ENCODE data around the gene PNPLA3. TPM values are rescaled to one million over a fixed set of nuclear protein-coding genes. Genes with fewer than 3 reads are reported as not detected.

Gene PNPLA3
- total RNA-seq, 1 donor from 2014 or later: 18.3 TPM

DNA sequence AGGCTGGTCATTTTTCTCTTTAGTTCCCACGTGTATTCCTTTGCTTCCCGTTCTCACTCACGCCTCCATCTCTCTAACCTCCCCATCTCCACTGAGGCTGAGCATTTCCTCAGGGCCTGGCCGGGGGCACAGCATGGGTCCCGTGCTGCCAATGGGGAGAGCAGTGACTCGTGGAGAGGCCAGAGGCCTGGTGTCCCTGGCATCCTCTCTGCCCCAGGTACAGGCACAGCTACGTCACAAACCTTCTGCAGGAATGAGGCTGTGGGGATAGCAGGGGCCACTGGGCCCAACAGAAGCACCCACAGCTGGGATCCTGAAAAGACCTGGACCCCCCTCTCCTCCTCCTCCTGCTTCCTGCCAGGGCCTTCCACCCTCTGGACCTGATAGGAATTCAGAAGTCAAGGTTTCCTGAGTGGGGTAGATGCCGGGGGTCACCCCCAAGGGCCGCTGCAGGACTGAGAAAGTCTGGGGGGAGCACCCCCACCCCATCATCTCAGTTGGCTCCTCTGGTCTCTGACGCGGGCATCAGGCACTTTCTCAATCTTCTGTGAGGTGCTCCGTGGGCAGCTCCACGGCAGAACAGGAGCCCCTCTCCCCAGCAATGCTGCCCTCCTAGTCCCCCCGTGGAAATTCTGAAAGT, 43.6 kb upstream of the PNPLA3 start:
- DNase-seq (ENCODE audit: low spot score): no peak
- no peak overlapping the region for H3K4me3 Mint-ChIP-seq (ENCODE audit: unreplicated experiment)
- no peak overlapping the region for H3K27ac Mint-ChIP-seq (ENCODE audit: unreplicated experiment)
- no peaks in the 10 kb centered on the region for H3K9me3 Mint-ChIP-seq (ENCODE audit: unreplicated experiment)
- H3K27me3 Mint-ChIP-seq (ENCODE audit: unreplicated experiment): peaks cover 7% of the 10 kb centered on the region
- H3K36me3 Mint-ChIP-seq (ENCODE audit: low read depth, unreplicated experiment): peaks cover 4% of the 10 kb centered on the region
- H3K4me1 Mint-ChIP-seq (ENCODE audit: unreplicated experiment): peaks cover 3% of the 10 kb centered on the region
- TF ChIP-seq, protein P1, sequence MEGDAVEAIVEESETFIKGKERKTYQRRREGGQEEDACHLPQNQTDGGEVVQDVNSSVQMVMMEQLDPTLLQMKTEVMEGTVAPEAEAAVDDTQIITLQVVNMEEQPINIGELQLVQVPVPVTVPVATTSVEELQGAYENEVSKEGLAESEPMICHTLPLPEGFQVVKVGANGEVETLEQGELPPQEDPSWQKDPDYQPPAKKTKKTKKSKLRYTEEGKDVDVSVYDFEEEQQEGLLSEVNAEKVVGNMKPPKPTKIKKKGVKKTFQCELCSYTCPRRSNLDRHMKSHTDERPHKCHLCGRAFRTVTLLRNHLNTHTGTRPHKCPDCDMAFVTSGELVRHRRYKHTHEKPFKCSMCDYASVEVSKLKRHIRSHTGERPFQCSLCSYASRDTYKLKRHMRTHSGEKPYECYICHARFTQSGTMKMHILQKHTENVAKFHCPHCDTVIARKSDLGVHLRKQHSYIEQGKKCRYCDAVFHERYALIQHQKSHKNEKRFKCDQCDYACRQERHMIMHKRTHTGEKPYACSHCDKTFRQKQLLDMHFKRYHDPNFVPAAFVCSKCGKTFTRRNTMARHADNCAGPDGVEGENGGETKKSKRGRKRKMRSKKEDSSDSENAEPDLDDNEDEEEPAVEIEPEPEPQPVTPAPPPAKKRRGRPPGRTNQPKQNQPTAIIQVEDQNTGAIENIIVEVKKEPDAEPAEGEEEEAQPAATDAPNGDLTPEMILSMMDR (IDR thresholded peaks at IDR 0.05; ENCODE audit: unreplicated experiment): no peak

DNA sequence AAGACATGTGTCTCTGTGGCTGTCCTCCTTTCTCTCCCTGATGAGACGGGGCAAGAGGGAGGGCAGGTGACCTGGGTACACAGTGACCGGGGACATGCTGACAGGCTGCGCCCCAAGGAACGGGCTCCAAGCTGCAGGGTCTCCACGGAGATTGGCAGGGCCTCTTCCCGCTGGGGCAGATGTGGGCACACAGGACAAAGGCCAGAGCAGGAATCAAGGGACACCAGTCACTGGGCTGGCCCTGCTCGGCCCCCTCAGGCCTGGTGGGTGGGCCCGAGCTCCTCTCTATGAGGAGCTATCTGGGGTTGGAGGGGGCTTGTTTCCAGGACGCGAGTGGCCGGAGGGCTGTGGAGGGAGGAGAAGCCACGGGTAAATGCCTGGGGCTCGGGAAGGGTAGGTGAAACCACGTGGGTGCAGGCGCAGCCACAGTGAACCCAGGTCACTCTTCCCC, 43.0 kb upstream of the PNPLA3 start:
- H3K4me3 Mint-ChIP-seq (ENCODE audit: unreplicated experiment): no peak overlapping the region
- H3K9me3 Mint-ChIP-seq (ENCODE audit: unreplicated experiment): no peaks in the 10 kb centered on the region
- H3K27ac Mint-ChIP-seq (ENCODE audit: unreplicated experiment): no peak overlapping the region
- H3K36me3 Mint-ChIP-seq (ENCODE audit: low read depth, unreplicated experiment): peaks cover 4% of the 10 kb centered on the region
- H3K4me1 Mint-ChIP-seq (ENCODE audit: unreplicated experiment): peaks cover 3% of the 10 kb centered on the region
- no peak for DNase-seq (ENCODE audit: low spot score)
- peaks cover 9% of the 10 kb centered on the region for H3K27me3 Mint-ChIP-seq (ENCODE audit: unreplicated experiment)
- TF ChIP-seq, protein P1 (IDR thresholded peaks at IDR 0.05; ENCODE audit: unreplicated experiment): no peak

DNA sequence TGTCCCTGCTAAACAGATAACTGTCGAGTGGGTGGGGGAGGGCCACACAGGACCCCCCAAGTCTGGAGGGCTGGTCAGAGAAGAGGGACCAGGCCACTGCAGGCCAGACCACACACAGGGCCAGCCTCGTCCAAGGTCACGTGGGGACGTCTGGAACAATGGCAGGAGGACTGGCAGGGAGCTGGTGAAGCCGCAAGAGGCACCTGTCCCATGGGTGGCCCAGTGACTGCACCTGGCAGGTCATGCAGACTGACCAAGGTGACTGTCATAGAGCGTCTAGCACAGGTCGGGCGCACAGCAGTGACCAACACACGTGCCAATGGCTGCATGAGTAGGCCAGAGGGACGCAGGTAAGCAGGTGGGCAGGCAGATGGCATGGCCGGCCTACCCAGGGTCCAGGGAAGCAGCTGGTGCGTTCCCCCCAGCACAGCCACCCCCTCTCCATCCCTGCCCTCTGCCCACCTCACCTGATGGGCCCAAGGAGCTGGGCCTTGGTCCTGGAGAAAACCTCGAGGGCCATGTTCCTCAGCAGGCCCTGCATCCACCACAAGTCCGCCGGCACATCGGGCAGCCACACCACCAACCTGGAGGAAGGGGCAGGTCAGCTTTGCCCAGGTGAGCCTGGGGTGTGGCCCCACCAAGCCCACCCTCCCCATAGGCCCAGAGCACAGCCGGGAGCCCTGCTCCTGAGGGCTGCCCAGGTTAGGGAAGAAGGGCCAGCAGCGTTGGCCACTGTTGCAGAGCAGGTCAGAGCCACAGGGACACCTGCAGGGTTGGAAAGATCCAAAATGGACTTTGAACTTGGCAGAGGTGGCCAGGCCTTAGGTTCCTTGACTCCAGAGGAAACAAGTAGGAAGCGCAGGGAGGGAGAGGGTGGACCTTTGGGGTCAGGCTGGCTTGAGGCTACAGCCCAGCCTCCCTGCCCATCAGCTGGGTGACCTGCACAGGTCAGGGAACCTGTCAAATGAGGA, 42.2 kb upstream of the PNPLA3 start:
- Mint-ChIP-seq H3K36me3 (ENCODE audit: low read depth, unreplicated experiment) (peaks cover 4% of the 10 kb centered on the region), H3K27me3 (ENCODE audit: unreplicated experiment) (peaks cover 11% of the 10 kb centered on the region), H3K9me3 (ENCODE audit: unreplicated experiment) (no peaks in the 10 kb centered on the region), H3K27ac (ENCODE audit: unreplicated experiment) (no peak overlapping the region), H3K4me3 (ENCODE audit: unreplicated experiment) (no peak overlapping the region), H3K4me1 (ENCODE audit: unreplicated experiment) (peaks cover 3% of the 10 kb centered on the region)
- TF ChIP-seq, protein P1 (IDR thresholded peaks at IDR 0.05; ENCODE audit: unreplicated experiment): no peak
- no peak for DNase-seq (ENCODE audit: low spot score)

DNA sequence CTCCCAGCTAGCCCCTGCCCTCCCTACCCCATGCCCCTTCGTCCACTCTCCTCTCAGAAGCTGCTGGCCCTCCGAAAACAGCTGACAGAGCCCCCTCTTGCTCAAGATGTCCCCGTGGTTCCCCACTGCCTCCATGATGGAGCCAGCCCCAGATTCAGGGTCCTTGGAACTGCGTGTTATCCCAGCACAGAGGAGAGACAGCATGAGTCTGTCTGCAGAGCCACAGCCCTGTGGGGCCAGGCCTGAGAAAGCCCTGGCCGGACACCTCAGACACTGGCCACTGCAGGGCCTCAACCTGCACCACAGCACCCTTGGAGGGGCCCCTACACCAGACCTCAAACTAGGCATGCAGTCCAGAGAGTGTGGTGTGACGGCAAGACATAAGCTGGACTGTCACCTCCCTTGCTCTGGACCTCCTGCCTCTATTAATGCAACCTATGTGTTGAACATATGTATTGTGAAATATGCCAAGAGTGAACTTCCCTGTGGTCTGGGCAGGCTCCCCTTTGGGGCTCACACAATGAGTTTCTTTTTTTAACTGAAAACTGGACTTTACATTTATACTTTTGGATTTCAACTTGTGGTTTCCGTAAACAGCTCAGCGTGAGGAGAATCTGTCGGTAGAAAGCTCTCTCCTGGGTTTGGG, 41.4 kb upstream of the PNPLA3 start:
- peaks cover 11% of the 10 kb centered on the region for H3K27me3 Mint-ChIP-seq (ENCODE audit: unreplicated experiment)
- TF ChIP-seq, protein P1 (IDR thresholded peaks at IDR 0.05; ENCODE audit: unreplicated experiment): no peak
- no peaks in the 10 kb centered on the region for H3K9me3 Mint-ChIP-seq (ENCODE audit: unreplicated experiment)
- H3K4me1 Mint-ChIP-seq (ENCODE audit: unreplicated experiment): peaks cover 3% of the 10 kb centered on the region
- H3K27ac Mint-ChIP-seq (ENCODE audit: unreplicated experiment): no peak overlapping the region
- H3K36me3 Mint-ChIP-seq (ENCODE audit: low read depth, unreplicated experiment): peaks cover 4% of the 10 kb centered on the region
- H3K4me3 Mint-ChIP-seq (ENCODE audit: unreplicated experiment): no peak overlapping the region
- DNase-seq (ENCODE audit: low spot score): no peak
